OCI-LY7 (cell line): ENCODE results near the gene OR2B6. TPM values are rescaled to one million over a fixed set of nuclear protein-coding genes. Genes with fewer than 3 reads are reported as not detected.

Experiments
- BruUV-seq: library from RNA; stranded (reverse); fragments of 400-500 nt; replicated peaks from 2 replicates; lab custom pipeline; 2021; lab: Mats Ljungman, UMichigan
- CTCF ChIA-PET: fragments of 300-600 bp; sonication (Branson Sonifier 250); formaldehyde crosslinking; loops from one replicate; lab custom pipeline; 2022; ENCODE audit warnings: antibody characterized with exemption; ENCODE audit not compliant: unreplicated experiment; lab: Charles Lee
- POLR2A ChIA-PET: fragments of 300-600 bp; sonication (Branson Sonifier 250); formaldehyde crosslinking; loops from one replicate; lab custom pipeline; 2022; ENCODE audit warnings: antibody characterized with exemption; lab: Charles Lee
- DNase-seq: peaks from one replicate; pipeline ENCODE4 v3.0.0-alpha.2; 2015; ENCODE audit warnings: low spot score
- H2AFZ ChIP-seq: fragments of 200-600 bp; sonication (generic), shearing (Covaris generic); 2 replicates; pipeline ENCODE4 v1.6.1; 2014; ENCODE audit warnings: mild to moderate bottlenecking, antibody characterized with exemption, low read length, moderate library complexity
- H3K27ac ChIP-seq: fragments of 200-600 bp; sonication (generic); 2 replicates; pipeline ENCODE4 v1.5.1; 2014; ENCODE audit warnings: mixed run types, low read depth, mild to moderate bottlenecking, moderate library complexity, low read length, inconsistent platforms; ENCODE audit not compliant: poor library complexity, severe bottlenecking
- H3K36me3 ChIP-seq: fragments of 200-600 bp; sonication (generic); 2 replicates; pipeline ENCODE4 v1.6.1; 2014; ENCODE audit warnings: mild to moderate bottlenecking, antibody characterized with exemption, low read length, moderate library complexity, mixed read lengths; ENCODE audit not compliant: insufficient read depth
- H3K4me1 ChIP-seq: fragments of 200-600 bp; sonication (generic); 2 replicates; pipeline ENCODE4 v1.5.1; 2014; ENCODE audit warnings: mild to moderate bottlenecking, low read length; ENCODE audit not compliant: insufficient read depth, poor library complexity, severe bottlenecking
- H3K4me2 ChIP-seq: fragments of 200-600 bp; sonication (generic); 2 replicates; pipeline ENCODE4 v1.6.1; 2014; ENCODE audit warnings: mild to moderate bottlenecking, low read length
- H3K4me3 ChIP-seq: fragments of 200-600 bp; sonication (generic); 2 replicates; pipeline ENCODE4 v1.5.1; 2014; ENCODE audit warnings: mild to moderate bottlenecking, low read depth, low read length; ENCODE audit not compliant: poor library complexity, severe bottlenecking
- H3K79me2 ChIP-seq: fragments of 200-600 bp; sonication (generic); 2 replicates; pipeline ENCODE4 v1.6.1; 2016; ENCODE audit warnings: low read depth, mild to moderate bottlenecking, low read length, moderate library complexity, mixed read lengths; ENCODE audit not compliant: insufficient read depth
- H3K9me2 ChIP-seq: fragments of 200-600 bp; sonication (generic); 2 replicates; pipeline ENCODE4 v1.6.1; 2016; ENCODE audit warnings: mild to moderate bottlenecking, low read length, mixed read lengths; ENCODE audit not compliant: insufficient read depth
- H3K9me3 ChIP-seq: fragments of 200-600 bp; sonication (generic); 2 replicates; pipeline ENCODE4 v1.6.1; 2014; ENCODE audit warnings: mild to moderate bottlenecking, mixed run types, low read length, mixed read lengths
- H4K20me1 ChIP-seq: fragments of 200-600 bp; sonication (generic); 2 replicates; pipeline ENCODE4 v1.6.1; 2014; ENCODE audit warnings: mild to moderate bottlenecking, antibody characterized with exemption, low read length, moderate library complexity, mixed read lengths; ENCODE audit not compliant: insufficient read depth
- CTCF ChIP-seq: fragments of 200-600 bp; sonication (generic); conservative IDR thresholded peaks from 2 replicates; pipeline ENCODE4 v1.5.1; 2014; ENCODE audit warnings: mild to moderate bottlenecking, antibody characterized with exemption, low read length, moderate library complexity, mixed read lengths
- EZH2phosphoT487 ChIP-seq: fragments of 200-600 bp; sonication (generic); IDR thresholded peaks from 2 replicates; pipeline ENCODE4 v1.6.1; 2018; ENCODE audit warnings: low read depth, borderline replicate concordance, mild to moderate bottlenecking, mixed run types, antibody characterized with exemption, low read length, moderate library complexity, mixed read lengths
- intact Hi-C: fragments of 100-400 bp; cut with micrococcal nuclease; formaldehyde crosslinking; loops from one replicate; pipeline ENCODE4 v1.10.0; 2022; ENCODE audit not compliant: unreplicated experiment
- total RNA-seq, 2 experiments: library from RNA; depleted of rRNA in 1 of 2; stranded (reverse); fragments of >200 nt in 1 of 2; shearing (Covaris generic) in 1 of 2; gene quantifications; 2 replicates each; pipeline ENCODE4 v1.2.3, GENCODE V29; 2014 to 2022

OR2B6 gene
- total RNA-seq, 2 experiments from 2014 or later = 0.35 TPM; not detected in 1

- no peak overlapping the region for H3K4me3 ChIP-seq
- ChIA-PET CTCF (no interaction called here), POLR2A (interaction anchor here (0.7 to 2.2 kb wide), 4 partner anchors 15 to 131 kb away, joined by 3 to 5 read pairs (median 3); a partner anchor contains a TSS)
- DNase-seq = no peak
- H3K4me1 ChIP-seq = peaks cover 44% of the 10 kb centered on the region
- no peaks in the 10 kb centered on the region for H3K9me2 ChIP-seq
- peaks cover 4% of the 10 kb centered on the region for H3K36me3 ChIP-seq
- H3K27ac ChIP-seq = no peak overlapping the region
- intact Hi-C loops = loop anchor here (5.0 kb wide), 1 partner anchor 60 kb away; no protein-coding TSS in a partner anchor
- TF ChIP-seq EZH2phosphoT487 = no peak
- no peak for TF ChIP-seq CTCF
- BruUV-seq = no TSS peak
- peaks cover 21% of the 10 kb centered on the region; the same call in 1 of the 2 replicates for H3K9me3 ChIP-seq
- H2AFZ ChIP-seq = 0 out of 2 replicates have a peak overlapping the region, but pooled peaks have one; percentile 29
- no peaks in the 10 kb centered on the region for H3K79me2 ChIP-seq
- H3K4me2 ChIP-seq = no peak overlapping the region
- H4K20me1 ChIP-seq = no peaks in the 10 kb centered on the region
These were observed 5.5 kb downstream of the OR2B6 start for GRCh38 chr6:27962506-27962905.

- peaks cover 8% of the 10 kb centered on the region for H3K36me3 ChIP-seq
- no TSS peak for BruUV-seq
- peaks cover 35% of the 10 kb centered on the region for H3K4me1 ChIP-seq
- H3K9me2 ChIP-seq = no peaks in the 10 kb centered on the region
- ChIA-PET POLR2A (interaction anchor here (0.9 to 2.3 kb wide), 3 partner anchors 8 to 17 kb away, joined by 3 to 8 read pairs (median 6); no protein-coding TSS in a partner anchor), CTCF (no interaction called here)
- H3K79me2 ChIP-seq = no peaks in the 10 kb centered on the region
- TF ChIP-seq EZH2phosphoT487 = no peak
- TF ChIP-seq CTCF = no peak
- peak overlapping the region; percentile 66 for H3K4me2 ChIP-seq
- peak overlapping the region; percentile 81 for H2AFZ ChIP-seq
- peak overlapping the region; percentile 47 for H3K4me3 ChIP-seq
- intact Hi-C loops = no loop called here
- no peaks in the 10 kb centered on the region for H4K20me1 ChIP-seq
- DNase-seq = peak; percentile 85
- peaks cover 31% of the 10 kb centered on the region; the same call in 1 of the 2 replicates for H3K9me3 ChIP-seq
- H3K27ac ChIP-seq = peak overlapping the region; percentile 85
These were observed 9.0 kb downstream of the OR2B6 start for GRCh38 chr6:27966044-27966443.

GRCh38 chr6:27966816-27967426, 9.9 kb downstream of the OR2B6 start:
- Histone ChIP-seq H3K9me3 (peaks cover 31% of the 10 kb centered on the region; the same call in 1 of the 2 replicates), H3K9me2 (no peaks in the 10 kb centered on the region), H3K4me3 (peak overlapping the region; percentile 47), H4K20me1 (no peaks in the 10 kb centered on the region), H3K79me2 (no peaks in the 10 kb centered on the region), H3K36me3 (peaks cover 8% of the 10 kb centered on the region), H3K27ac (peak overlapping the region; percentile 85), H3K4me2 (peak overlapping the region; percentile 66; the same call in 1 of the 2 replicates), H3K4me1 (peaks cover 35% of the 10 kb centered on the region), H2AFZ (peak overlapping the region; percentile 81; the same call in 1 of the 2 replicates)
- CTCF ChIA-PET = no interaction called here
- POLR2A ChIA-PET = interaction anchor here (0.9 to 2.3 kb wide), 4 partner anchors 9 to 16 kb away, joined by 3 to 9 read pairs (median 7); partner anchors contain the start of gene OR2B6
- intact Hi-C loops = no loop called here
- no peak for TF ChIP-seq EZH2phosphoT487
- no peak for TF ChIP-seq CTCF
- no peak for DNase-seq
- no TSS peak for BruUV-seq
